Cardiac fibroblast (primary cell): Measurements from ENCODE around the gene NAV2.

Experiments
- DNase-seq, 2 donors: peaks; one replicate each; pipeline versions ENCODE4 v3.0.0 to v3.0.0-alpha.2; 2010; ENCODE audit warnings: low read depth in 2 of 2
- H3K4me3 ChIP-seq, 2 donors: replicated peaks in 1 of 2; 1 replicate in 1 of 2; 2 replicates in 1 of 2; pipeline ENCODE4 v1.5.1; 2011; ENCODE audit warnings: low read depth in 2 of 2, low read length in 2 of 2, mild to moderate bottlenecking in 2 of 2, moderate library complexity in 1 of 2
- CTCF ChIP-seq: IDR thresholded peaks from one replicate; pipeline ENCODE4 v1.5.1; 2011; ENCODE audit warnings: low read depth, mild to moderate bottlenecking, low read length, inconsistent platforms

NAV2 gene

GRCh38 chr11:20021212-20021611 is 308.6 kb downstream of the NAV2 start:
- no peak for DNase-seq
- H3K4me3 ChIP-seq = no peak overlapping the region
- no peak for TF ChIP-seq CTCF

DNA sequence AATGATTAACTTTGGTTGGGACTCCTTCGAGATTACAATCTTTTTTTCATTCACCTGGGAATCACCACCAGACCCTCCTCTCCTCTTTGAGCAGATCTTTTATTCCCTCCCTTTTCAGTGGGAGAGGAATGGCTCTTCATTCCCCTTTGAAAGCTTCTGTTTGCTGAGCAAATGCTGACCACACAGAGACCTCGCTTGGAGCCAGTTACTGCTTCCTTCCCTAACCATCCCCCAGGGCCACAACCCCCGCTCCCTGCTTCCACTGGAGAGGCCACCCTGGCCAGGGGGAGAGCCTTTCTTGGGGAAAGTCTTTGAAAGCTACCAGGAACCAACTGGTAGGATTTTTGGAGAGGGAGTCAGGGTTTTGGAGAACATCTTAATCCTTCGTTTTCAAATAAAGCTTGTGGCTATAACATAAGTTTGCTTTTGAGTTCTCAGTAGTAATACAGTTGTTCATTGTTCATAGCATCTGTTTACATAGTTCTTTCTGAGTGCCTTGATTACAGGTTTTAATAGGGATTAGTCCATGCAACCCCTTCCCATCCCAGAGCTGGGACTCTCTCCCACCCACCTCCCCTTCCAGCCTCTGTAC is 309.2 kb downstream of the NAV2 start:
- no peak overlapping the region for H3K4me3 ChIP-seq
- DNase-seq = no peak
- TF ChIP-seq CTCF = no peak

GRCh38 chr11:20022363-20023081 is 309.9 kb downstream of the NAV2 start:
- peak overlapping the region in 1 of 2 donors; percentile 17 for H3K4me3 ChIP-seq
- no peak for TF ChIP-seq CTCF
- DNase-seq = peak; percentile 62 to 74

DNA sequence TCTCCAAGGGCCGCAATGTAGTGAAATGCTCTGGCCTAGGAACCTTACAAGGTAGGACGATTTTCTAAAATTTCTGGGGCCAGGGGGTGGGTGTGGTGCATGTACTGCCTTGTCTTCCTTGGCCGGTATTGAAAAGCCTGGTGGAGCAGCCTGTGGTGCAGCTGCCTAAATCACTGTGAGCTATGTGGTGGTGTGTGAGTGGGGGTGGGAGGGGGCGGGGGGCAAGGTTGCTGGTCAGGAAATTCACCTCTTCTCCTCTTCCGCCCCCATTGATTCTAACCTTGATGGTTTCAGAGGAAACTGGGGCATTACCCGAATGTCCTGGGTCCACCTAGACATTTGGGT is 310.4 kb downstream of the NAV2 start:
- DNase-seq = no peak
- peak overlapping the region in 1 of 2 donors; percentile 17 for H3K4me3 ChIP-seq
- no peak for TF ChIP-seq CTCF

GRCh38 chr11:20024172-20024935 is 311.7 kb downstream of the NAV2 start:
- no peak for DNase-seq
- TF ChIP-seq CTCF = no peak
- peak overlapping the region in 1 of 2 donors; percentile 1 for H3K4me3 ChIP-seq

GRCh38 chr11:20025332-20025840 is 312.7 kb downstream of the NAV2 start:
- no peak for TF ChIP-seq CTCF
- H3K4me3 ChIP-seq = no peak overlapping the region
- DNase-seq = no peak
